Sigmoid colon (tissue), 7 donors: Measurements from ENCODE around the gene CD55. TPM values are rescaled to one million over a fixed set of nuclear protein-coding genes. Genes with fewer than 3 reads are reported as not detected.

Experiments
- DNase-seq: peaks from one replicate; pipeline ENCODE4 v3.0.0-alpha.2; 2019
- H3K27ac ChIP-seq, 4 donors: fragments of 200-600 bp; sonication (generic); one replicate each; pipeline ENCODE4 v1.5.1; 2016 to 2019; ENCODE audit warnings: mild to moderate bottlenecking in 1 of 4
- H3K27me3 ChIP-seq, 3 donors: fragments of 200-600 bp; sonication (generic); one replicate each; pipeline ENCODE4 v1.5.1; 2019; ENCODE audit warnings: mild to moderate bottlenecking in 1 of 3
- H3K36me3 ChIP-seq, 4 donors: fragments of 200-600 bp; sonication (generic); one replicate each; pipeline ENCODE4 v1.5.1; 2016 to 2019
- H3K4me1 ChIP-seq, 4 donors: fragments of 200-600 bp; sonication (generic); one replicate each; pipeline ENCODE4 v1.5.1; 2017 to 2019
- H3K4me3 ChIP-seq, 4 donors: fragments of 200-600 bp; sonication (generic); one replicate each; pipeline ENCODE4 v1.5.1; 2017 to 2019; ENCODE audit warnings: mild to moderate bottlenecking in 2 of 4, moderate library complexity in 1 of 4
- H3K9me3 ChIP-seq, 4 donors: fragments of 200-600 bp in 3 of 4; sonication (generic) in 3 of 4; one replicate each; pipeline versions ENCODE4 v1.5.1 to v1.6.1; 2013 to 2019
- EP300 ChIP-seq, 4 donors: sonication (generic); formaldehyde crosslinking; IDR thresholded peaks; one replicate each; pipeline ENCODE4 v1.6.1; 2017; ENCODE audit warnings: antibody characterized with exemption in 4 of 4
- POLR2A ChIP-seq, 2 donors: fragments of 450-650 bp; IDR thresholded peaks; one replicate each; pipeline ENCODE4 v1.6.1; 2016; ENCODE audit warnings: antibody characterized with exemption in 2 of 2, mild to moderate bottlenecking in 2 of 2, moderate library complexity in 2 of 2
- POLR2AphosphoS5 ChIP-seq, 4 donors: sonication (generic); formaldehyde crosslinking; IDR thresholded peaks; one replicate each; pipeline ENCODE4 v1.6.1; 2017; ENCODE audit warnings: antibody characterized with exemption in 4 of 4
- WGBS, 2 donors: extraction: QIAGEN DNeasy Blood & Tissue Kit; methylation state at CpG; one replicate each; pipeline ENCODE4 v1.1.7; 2013; 5-methylcytosine and 5-hydroxymethylcytosine counted together
- intact Hi-C: fragments of 100-400 bp; cut with DNase I; formaldehyde crosslinking; loops from one replicate; pipeline ENCODE4 v1.15.1; 2023
- polyA plus RNA-seq, 3 donors: library from polyadenylated mRNA; stranded (reverse); fragments of 200-250 nt; gene quantifications; one replicate each; pipeline ENCODE4 v1.2.3, GENCODE V29; 2013
- total RNA-seq, 4 donors: library from RNA; depleted of rRNA; stranded (reverse); fragments of >200 nt; gene quantifications; one replicate each; pipeline ENCODE4 v1.1.0, GENCODE V29; 2016
- TF ChIP-seq, protein P1 (sequence below), 4 experiments: fragments of 450-650 bp in 3 of 4; fragments of 200-600 bp in 1 of 4; IDR thresholded peaks; one replicate each; pipeline ENCODE4 v1.5.1; 2016 to 2019; ENCODE audit warnings: antibody characterized with exemption in 4 of 4, mild to moderate bottlenecking in 3 of 4, moderate library complexity in 2 of 4
- donor health status: healthy with polysubstance abuse.
- donor health status: Bipolar disorder and iron deficiency.
- donor health status: healthy.

The CD55 gene
- total and polyA plus RNA-seq, 7 donors: 10.8 to 56.1 (median 41.5) TPM

DNA sequence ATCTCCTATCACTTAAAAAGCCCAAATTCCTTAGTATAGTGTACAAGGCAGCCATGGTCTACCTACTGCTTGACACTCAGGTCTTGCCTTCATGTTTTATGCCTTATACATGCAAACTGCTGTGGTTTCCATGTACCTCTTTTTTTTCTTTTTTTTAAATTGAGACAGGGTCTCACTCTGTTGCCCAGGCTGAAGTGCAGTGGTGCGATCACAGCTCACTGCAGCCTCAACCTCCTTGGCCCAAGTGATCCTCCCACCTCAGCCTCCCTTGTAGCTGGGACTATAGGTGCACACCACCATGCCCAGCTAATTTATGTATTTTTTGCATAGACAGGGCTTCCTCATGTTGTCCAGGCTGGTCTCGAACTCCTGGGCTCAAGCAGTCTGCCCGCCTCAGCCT, 8.0 kb downstream of the CD55 start:
- Histone ChIP-seq H3K9me3 (no peaks in the 10 kb centered on the region), H3K27me3 (no peaks in the 10 kb centered on the region), H3K4me1 (no peaks in the 10 kb centered on the region), H3K36me3 (peaks cover 0 to 91% (median 20%) of the 10 kb centered on the region in 4 donors), H3K4me3 (no peak overlapping the region), H3K27ac (no peak overlapping the region)
- no peak for TF ChIP-seq POLR2A (IDR thresholded peaks at IDR 0.05)
- TF ChIP-seq EP300 (IDR thresholded peaks at IDR 0.05): no peak
- no peak for TF ChIP-seq POLR2AphosphoS5 (IDR thresholded peaks at IDR 0.05)
- TF ChIP-seq, protein P1, sequence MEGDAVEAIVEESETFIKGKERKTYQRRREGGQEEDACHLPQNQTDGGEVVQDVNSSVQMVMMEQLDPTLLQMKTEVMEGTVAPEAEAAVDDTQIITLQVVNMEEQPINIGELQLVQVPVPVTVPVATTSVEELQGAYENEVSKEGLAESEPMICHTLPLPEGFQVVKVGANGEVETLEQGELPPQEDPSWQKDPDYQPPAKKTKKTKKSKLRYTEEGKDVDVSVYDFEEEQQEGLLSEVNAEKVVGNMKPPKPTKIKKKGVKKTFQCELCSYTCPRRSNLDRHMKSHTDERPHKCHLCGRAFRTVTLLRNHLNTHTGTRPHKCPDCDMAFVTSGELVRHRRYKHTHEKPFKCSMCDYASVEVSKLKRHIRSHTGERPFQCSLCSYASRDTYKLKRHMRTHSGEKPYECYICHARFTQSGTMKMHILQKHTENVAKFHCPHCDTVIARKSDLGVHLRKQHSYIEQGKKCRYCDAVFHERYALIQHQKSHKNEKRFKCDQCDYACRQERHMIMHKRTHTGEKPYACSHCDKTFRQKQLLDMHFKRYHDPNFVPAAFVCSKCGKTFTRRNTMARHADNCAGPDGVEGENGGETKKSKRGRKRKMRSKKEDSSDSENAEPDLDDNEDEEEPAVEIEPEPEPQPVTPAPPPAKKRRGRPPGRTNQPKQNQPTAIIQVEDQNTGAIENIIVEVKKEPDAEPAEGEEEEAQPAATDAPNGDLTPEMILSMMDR (IDR thresholded peaks at IDR 0.05): no peak
- DNase-seq: no peak
- intact Hi-C loops: no loop called here
- WGBS, 2 donors: 95 to 98% methylated on average over 3 of the region's 3 CpGs

DNA sequence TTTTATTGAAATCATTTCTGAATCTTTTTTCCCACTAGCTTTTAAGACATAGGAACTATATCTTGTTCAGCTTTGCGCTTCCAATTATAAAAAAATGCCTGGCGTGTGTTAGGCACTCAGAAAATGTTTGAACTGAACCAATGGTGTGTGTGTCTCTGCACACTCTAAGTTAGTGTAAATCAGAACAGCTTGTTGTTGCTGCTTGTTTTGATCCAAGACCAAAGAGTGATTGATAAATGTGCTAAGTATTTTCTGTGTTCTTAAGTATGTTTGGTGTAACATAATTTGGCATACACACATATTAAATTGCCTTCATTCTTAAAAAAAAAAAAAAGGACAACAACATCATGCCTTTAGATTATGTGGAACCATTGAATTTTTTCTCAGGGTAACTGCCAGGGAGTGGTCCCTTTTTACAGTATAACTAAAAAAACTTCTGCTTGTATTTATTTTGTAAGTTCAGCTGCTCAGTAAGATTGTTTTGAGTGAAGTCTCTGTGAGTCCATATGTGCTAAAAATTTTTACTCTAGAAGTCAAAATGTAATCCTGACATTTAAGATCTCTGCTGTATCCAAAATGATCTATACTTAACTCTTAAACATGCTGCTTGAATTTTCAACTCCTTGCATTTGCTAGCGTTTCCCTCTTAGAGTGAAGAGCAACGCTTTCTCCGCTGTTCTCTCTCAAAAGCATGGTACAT, 8.7 kb downstream of the CD55 start:
- Histone ChIP-seq H3K27ac (no peak overlapping the region), H3K27me3 (no peaks in the 10 kb centered on the region), H3K36me3 (peaks cover 0 to 86% (median 20%) of the 10 kb centered on the region in 4 donors), H3K4me3 (no peak overlapping the region), H3K4me1 (no peaks in the 10 kb centered on the region), H3K9me3 (no peaks in the 10 kb centered on the region)
- intact Hi-C loops: no loop called here
- TF ChIP-seq POLR2A (IDR thresholded peaks at IDR 0.05) (no peak), EP300 (IDR thresholded peaks at IDR 0.05) (no peak), POLR2AphosphoS5 (IDR thresholded peaks at IDR 0.05) (no peak)
- TF ChIP-seq, protein P1 (IDR thresholded peaks at IDR 0.05): no peak
- no peak for DNase-seq
- 74 to 84% methylated on average over 5 of the region's 5 CpGs for WGBS, 2 donors

DNA sequence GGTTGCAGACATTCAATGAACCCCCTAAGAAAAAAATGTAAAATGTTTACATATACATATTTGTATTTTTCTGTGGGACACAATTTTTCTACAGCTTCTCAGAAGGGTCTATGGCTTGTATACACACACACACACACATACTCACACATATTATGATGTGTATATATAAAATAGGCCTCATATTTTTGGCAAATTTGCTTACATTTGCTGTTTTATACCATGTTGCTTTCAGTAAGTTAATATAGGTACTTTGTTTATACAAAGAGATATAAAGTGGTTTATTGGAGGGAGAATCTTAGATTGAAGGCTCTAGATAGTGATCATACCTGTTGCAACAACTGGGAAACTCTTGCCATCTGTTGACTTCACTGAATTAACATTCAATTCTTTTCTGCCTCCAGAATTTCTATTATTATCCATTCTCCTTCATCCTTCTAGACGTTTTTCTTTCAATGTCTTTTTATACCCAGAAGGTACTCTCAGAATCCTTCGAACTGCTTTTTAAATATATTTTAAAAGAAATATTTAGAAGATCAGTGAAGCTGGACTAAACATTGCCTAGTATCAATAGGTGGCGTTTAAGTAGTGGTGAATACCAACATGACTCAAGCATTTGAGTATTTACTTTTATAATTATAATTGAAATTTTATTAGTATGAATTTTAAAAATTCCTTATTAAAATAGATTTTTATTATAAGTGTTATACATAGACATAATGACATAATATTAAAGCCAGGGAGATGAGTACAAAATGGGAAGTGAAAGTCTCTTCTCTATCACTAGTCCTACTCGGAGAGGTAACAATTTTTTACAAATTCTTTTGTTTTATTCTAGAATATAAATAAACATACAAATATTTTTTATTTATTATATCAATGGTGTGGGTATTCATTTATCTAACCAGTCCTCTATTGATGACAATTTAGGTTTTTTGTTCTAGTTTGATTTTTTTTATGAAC, 10.2 kb downstream of the CD55 start:
- peaks cover 0 to 76% (median 15%) of the 10 kb centered on the region in 4 donors for H3K36me3 ChIP-seq
- 82 to 92% methylated on average over 4 of the region's 4 CpGs for WGBS, 2 donors
- TF ChIP-seq POLR2A (IDR thresholded peaks at IDR 0.05) (no peak), POLR2AphosphoS5 (IDR thresholded peaks at IDR 0.05) (no peak), EP300 (IDR thresholded peaks at IDR 0.05) (no peak)
- TF ChIP-seq, protein P1 (IDR thresholded peaks at IDR 0.05): no peak

DNA sequence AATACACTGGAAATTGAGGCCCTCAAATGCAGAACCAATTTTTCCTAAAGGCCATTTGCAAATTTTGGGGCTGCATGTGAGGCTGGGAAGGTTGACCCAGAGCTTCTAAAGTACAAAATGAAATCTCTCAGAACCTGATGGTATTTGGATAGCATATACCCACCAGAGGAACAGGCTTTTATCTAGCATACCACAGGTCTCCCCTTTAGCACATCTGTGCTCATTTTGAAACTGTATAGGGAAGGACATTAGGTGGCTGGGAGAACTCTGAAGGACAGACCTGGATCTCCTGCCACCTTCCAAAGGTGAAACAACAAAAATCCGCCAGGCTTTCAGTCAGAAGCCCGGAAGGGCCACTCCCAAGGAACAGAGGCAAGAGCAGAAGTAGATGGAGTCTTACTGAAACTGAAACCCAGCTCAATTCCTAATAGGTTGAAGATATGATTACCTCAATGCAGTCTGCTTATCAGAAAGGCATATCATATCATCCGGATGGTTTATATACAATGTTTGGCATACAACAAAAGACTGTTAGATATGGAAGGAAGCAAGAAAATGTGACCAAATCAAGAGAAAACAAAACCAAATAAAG, 11.6 kb downstream of the CD55 start:
- WGBS, 2 donors: 89 to 90% methylated on average over 3 of the region's 3 CpGs
- Histone ChIP-seq H3K27me3 (no peaks in the 10 kb centered on the region), H3K4me1 (no peaks in the 10 kb centered on the region), H3K27ac (no peak overlapping the region), H3K36me3 (peaks cover 0 to 76% (median 17%) of the 10 kb centered on the region in 4 donors), H3K9me3 (no peaks in the 10 kb centered on the region), H3K4me3 (no peak overlapping the region)
- intact Hi-C loops: no loop called here
- DNase-seq: no peak
- TF ChIP-seq POLR2A (IDR thresholded peaks at IDR 0.05) (no peak), POLR2AphosphoS5 (IDR thresholded peaks at IDR 0.05) (no peak), EP300 (IDR thresholded peaks at IDR 0.05) (no peak)
- TF ChIP-seq, protein P1 (IDR thresholded peaks at IDR 0.05): no peak

More for the DNA sequence above, 10.2 kb downstream of the CD55 start:
- DNase-seq: no peak
- no peaks in the 10 kb centered on the region for H3K9me3 ChIP-seq
- intact Hi-C loops: no loop called here
- no peaks in the 10 kb centered on the region for H3K4me1 ChIP-seq
- no peak overlapping the region for H3K27ac ChIP-seq
- no peak overlapping the region for H3K4me3 ChIP-seq
- H3K27me3 ChIP-seq: no peaks in the 10 kb centered on the region
